C4-2B (cell line): ENCODE results near the gene AGPAT4.

Source experiments
- H3K27ac ChIP-seq: fragments of 450-650 bp; 2 replicates; pipeline ENCODE4 v1.5.1; 2017
- CTCF ChIP-seq: fragments of 450-650 bp; conservative IDR thresholded peaks from 2 replicates; pipeline ENCODE4 v1.5.1; 2017; ENCODE audit warnings: mild to moderate bottlenecking
- ZFX ChIP-seq: fragments of 450-650 bp; IDR thresholded peaks from 2 replicates; pipeline ENCODE4 v1.6.1; 2017

The AGPAT4 gene

GRCh38 chr6:161249327-161249726 is 24.5 kb downstream of the AGPAT4 start:
- TF ChIP-seq CTCF (no peak), ZFX (no peak)
- H3K27ac ChIP-seq: no peak overlapping the region

- no peak overlapping the region for H3K27ac ChIP-seq
- TF ChIP-seq ZFX (no peak), CTCF (no peak)
These were observed 27.1 kb downstream of the AGPAT4 start for GRCh38 chr6:161246725-161247124.

DNA sequence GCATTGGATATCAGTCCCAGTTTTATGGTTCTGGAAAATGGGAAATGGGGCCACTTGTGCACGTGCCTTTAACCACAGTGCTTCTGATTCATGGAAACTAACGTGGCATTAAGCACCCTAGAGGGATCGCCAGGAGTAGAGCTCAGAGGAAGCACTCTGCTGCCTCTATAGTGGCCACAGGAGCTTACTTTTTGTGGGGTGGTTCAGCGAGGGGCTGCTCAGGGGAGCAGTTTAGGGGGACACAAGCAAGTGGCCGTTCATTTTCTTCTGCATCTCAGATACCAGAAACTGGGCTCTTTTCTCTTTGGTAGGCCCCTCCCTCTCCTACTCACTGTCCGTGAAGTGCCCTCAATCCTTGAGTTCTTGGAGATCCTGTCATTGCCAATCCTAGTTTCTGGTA is 28.5 kb downstream of the AGPAT4 start:
- no peak overlapping the region for H3K27ac ChIP-seq
- no peak for TF ChIP-seq CTCF
- TF ChIP-seq ZFX: no peak

DNA sequence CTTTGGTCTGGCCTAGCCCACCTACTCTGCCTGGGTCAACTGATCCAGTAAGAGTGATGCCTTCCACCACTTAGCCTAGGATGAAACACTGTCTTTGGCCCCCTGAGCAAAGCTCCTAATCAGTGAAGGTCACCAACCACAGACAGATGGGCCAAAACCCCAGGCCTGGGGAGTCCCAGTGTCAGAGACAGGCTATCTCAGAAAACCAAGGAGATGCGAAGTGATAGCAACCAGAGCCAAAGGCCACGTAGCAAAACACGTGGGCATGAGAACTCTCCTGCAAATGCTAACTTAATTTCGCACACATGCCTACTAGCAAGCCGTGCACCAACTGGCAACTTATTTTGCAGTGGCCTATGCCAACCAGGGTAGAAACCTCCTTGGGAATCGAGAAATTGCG is 29.1 kb downstream of the AGPAT4 start:
- TF ChIP-seq ZFX (no peak), CTCF (no peak)
- H3K27ac ChIP-seq: no peak overlapping the region

DNA sequence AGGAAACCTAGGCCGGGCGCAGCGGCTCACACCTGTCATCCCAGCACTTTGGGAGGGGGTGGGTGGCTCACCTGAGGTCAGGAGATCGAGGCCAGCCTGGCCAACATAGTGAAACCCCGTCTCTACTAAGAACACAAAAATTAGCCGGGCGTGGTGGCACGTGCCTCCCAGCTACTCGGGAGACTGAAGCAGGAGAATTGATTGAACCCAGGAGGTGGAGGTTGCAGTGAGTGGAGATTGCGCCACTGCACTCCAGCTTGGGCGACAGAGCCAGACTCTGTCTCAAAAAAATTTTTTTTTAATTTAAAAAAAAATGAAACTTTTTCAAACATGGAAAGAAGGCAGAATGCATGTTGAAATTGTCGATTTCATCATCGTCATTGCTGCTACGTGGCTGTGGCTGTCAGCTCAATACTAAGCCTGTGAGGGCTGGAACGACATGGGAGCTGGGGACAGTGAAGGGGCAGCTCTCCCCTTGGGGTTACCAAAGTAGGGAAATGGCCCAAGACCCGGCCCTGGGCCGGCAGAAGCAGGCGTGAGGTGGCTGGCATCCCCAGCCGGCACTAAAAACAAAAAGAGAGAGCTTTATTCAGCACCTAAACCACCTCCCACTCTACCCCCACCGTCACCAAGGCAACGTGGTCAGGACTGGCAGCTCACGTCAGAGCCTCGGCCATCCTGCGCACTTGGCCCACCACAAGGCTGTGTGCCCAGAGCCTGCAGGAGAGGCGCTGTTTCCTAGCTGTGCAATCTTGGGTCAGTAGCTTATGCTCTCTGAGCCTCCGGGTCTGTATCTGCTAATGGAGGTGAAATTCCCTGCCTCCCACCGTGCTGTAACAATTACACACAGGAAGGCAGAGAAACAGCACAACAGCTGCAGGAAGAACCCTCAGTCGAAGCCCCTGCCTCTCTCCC is 30.8 kb downstream of the AGPAT4 start:
- H3K27ac ChIP-seq: no peak overlapping the region
- TF ChIP-seq CTCF: no peak
- no peak for TF ChIP-seq ZFX

GRCh38 chr6:161242113-161242512 is 31.7 kb downstream of the AGPAT4 start:
- TF ChIP-seq CTCF (no peak), ZFX (no peak)
- no peak overlapping the region for H3K27ac ChIP-seq

DNA sequence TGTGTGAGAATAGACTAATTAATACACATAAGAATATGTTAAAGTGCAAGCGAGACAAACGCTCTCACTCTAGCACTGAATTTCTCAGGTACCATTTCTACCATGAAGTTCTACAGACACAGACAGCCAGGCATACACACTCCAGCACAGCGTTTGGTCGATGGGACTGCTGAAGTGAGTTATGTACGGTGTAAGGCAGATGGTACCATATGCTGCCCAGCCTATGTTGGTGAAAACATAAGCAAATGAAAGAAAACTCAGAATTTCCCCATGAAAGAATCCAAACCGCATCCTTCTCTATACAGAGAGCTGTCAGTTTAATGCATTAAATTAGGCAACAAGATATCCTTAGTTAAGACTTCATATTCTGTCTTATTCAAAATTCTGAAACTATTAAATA is 34.9 kb downstream of the AGPAT4 start:
- TF ChIP-seq ZFX (no peak), CTCF (no peak)
- no peak overlapping the region for H3K27ac ChIP-seq
